HG03175 (cell line): ENCODE measurements around the gene P4HB.

ENCODE experiments used
- ATAC-seq: cut with Tn5 transposase; IDR thresholded peaks from one replicate; pipeline ENCODE4 v1.9.1; 2021; ENCODE audit warnings: mild to moderate bottlenecking, moderate library complexity; ENCODE audit not compliant: unreplicated experiment

P4HB gene

GRCh38 chr17:81813371-81813684 lies 47.0 kb downstream of the P4HB start:
- no peak for ATAC-seq

DNA sequence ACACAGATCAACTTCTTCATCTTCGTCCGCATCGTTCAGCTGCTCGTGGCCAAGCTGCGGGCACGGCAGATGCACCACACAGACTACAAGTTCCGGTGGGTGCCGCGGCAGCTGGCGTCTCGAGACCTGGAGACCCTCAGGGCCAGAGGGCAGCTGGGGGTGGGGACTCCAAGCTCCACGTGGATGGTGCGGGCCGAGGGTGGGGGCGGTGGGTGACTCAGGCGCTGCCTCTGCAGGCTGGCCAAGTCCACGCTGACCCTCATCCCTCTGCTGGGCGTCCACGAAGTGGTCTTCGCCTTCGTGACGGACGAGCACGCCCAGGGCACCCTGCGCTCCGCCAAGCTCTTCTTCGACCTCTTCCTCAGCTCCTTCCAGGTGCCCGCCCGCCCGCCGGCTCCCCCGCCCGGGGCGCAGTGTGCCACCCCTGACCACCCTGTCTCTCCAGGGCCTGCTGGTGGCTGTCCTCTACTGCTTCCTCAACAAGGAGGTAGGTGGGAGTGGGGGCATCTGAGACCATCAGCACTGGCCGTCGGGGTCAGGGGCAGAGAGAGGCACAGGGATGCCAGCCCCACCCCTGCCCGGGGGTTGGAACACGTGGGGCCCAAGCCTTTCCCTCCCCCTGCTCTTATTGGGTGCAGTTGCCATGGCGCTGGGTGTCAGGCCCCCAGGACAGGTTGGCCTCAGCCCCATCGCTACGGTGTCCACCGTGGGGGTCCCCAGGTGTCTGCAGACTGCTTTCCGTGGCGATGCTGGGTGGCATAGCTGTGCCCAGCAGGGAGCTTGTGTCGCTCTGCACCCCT lies 47.6 kb downstream of the P4HB start:
- no peak for ATAC-seq

DNA sequence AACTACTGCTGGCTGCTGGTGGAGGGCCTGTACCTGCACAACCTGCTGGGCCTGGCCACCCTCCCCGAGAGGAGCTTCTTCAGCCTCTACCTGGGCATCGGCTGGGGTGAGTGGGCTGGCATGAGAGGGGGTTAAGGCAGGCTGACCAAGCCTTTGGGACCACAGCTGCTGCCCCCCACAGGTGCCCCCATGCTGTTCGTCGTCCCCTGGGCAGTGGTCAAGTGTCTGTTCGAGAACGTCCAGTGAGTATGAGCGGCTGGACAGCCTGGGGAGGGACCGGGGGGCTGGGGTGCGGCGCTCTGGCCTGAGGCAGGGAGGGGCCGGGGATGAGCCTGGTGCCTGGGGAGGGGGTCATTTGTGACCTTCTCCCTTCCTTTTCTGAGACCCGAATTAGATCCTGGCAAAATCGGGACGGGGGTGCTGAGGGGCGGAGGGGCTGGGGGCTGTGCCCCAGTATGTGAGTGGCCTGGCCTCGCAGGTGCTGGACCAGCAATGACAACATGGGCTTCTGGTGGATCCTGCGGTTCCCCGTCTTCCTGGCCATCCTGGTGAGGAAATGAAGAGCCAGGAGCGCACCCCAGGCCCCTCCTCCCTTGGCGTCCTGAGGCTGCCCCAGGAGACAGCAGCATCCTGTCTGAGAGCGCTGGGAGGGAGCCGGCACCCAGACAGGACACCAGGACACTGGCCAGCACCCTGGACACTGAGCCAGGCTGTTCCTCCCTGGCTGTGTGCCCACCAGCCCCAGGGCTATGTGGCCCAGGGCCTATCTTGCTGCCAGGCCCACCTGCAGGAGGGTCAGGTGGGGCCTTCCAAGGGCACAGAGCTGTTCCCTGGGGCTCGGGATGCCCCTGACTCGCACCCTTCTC lies 48.4 kb downstream of the P4HB start:
- ATAC-seq = no peak

DNA sequence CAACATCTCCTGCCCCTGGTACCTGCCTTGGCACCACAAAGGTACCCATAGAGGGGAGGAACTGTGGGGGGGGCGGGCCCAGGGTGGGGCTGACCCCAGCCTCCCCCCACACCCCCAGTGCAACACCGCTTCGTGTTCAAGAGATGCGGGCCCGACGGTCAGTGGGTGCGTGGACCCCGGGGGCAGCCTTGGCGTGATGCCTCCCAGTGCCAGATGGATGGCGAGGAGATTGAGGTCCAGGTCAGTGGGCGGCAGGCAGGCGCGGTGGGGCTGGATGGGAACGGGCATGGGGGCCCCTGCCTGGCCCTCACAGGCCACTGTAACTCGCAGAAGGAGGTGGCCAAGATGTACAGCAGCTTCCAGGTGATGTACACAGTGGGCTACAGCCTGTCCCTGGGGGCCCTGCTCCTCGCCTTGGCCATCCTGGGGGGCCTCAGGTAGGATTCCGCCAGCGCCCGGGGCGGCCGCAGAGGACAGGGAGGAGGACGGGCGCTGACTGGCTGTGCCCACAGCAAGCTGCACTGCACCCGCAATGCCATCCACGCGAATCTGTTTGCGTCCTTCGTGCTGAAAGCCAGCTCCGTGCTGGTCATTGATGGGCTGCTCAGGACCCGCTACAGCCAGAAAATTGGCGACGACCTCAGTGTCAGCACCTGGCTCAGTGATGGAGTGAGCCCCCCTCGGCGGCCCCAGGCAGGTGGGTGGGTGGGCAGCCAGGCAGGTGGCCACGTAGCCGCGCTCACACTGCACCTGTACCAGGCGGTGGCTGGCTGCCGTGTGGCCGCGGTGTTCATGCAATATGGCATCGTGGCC lies 49.2 kb downstream of the P4HB start:
- no peak for ATAC-seq

GRCh38 chr17:81810476-81810875 lies 49.9 kb downstream of the P4HB start:
- ATAC-seq = no peak

DNA sequence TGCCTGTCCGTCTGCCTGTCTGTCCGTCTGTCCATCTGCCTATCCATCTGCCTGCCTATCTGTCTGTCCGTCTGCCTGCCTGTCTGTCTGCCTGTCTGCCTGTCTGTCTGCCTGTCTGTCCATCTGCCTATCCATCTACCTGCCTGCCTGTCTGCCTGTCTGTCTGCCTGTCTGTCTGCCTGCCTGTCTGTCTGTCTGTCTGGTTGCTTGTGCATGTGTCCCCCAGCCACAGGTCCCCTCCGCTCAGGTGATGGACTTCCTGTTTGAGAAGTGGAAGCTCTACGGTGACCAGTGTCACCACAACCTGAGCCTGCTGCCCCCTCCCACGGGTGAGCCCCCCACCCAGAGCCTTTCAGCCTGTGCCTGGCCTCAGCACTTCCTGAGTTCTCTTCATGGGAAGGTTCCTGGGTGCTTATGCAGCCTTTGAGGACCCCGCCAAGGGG lies 50.8 kb downstream of the P4HB start:
- no peak for ATAC-seq

GRCh38 chr17:81808778-81809555 lies 51.4 kb downstream of the P4HB start:
- ATAC-seq = no peak

DNA sequence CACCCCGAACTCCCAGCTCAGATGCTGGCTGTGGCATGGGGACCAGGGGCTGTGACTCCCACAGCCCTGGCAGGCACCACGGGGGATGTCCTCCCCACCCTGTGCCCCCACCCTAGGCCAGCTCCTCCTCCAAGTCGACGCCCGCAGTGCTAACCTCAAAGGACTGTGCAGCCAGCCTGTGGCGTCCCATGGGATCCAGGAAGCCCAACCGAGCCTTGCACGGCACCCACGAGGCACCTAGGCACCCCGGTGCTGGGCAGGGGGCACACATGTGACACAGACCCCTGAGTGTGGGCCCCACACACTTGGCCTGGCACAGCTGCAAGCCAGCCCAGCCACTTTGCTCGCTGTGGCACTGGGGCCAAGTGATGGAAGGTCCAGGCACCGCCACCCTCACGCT lies 52.5 kb downstream of the P4HB start:
- ATAC-seq = no peak

GRCh38 chr17:81807210-81807719 lies 53.1 kb downstream of the P4HB start:
- ATAC-seq = no peak

DNA sequence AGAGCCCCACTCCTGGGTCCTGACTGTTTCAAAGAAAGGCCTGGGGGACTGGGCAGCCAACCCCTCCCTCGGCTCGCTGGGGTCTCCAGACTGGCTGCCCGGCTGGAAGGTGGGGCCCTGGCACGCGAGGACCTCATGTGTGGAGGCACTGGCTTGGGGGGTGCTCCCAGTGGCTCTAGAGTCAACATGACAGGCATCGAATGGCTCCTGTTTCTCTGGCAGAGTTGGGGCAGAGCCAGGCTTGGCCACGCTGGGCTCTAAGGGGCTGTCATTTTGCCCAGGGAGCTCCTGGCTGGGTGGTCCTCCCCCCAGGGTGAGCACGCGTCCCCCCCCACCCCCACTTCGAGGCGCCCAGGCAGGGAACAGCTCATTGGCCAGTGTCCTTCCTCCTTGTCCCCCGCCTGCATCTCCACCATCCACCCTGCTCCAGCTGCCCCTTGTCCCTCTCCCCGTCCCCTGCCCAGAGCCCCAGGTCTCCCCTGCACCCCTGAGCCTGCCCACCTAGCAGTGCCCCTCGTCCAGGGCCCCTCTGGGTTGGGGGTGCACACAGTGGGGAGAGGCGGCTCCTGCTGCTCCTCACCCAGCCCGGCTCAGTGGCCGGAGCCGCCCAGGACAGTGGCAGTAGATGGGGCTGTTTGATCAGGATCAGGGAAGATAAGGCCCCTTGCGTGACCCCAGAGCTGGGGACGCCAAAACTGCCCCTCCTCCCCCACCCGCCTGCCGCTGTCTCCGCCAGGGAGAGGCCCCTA lies 53.7 kb downstream of the P4HB start:
- ATAC-seq = no peak

DNA sequence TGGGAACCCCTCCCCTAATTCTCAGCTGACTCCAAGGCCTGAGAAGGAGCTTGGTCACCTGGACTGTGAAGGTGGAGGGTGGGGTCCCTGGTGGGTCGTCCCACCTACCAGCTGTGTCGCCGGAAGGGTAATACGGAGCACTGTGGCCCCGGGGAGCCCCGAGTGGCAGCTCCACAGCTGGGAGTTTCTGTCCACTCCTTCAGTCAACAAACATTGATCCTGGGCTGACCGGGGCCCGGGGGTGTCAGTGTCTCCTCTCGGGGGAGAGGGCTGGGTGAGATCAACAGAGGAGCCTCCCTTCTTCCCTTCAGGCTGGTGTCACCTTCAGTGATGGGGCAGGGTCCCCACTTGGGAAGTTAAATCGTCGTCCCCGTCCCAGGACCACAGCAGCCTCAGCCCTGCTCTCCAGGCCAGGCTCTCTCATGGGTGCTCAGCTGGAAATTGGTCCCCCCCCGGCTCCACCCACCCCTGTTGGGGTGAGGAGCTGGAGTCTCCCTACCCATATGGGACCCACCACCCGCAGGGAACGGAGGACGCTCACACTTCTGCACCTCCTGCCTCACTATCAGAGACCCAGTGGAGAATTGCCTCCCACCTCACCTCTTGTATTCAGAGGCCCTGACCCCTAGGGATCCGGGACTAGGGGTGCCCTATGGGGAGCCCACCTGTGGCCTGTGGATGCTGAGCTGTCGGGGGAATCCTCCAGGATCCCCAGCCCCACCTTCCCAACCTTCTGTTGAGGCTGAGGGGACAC lies 54.5 kb downstream of the P4HB start:
- ATAC-seq = no peak

- ATAC-seq = no peak
Observed at GRCh38 chr17:81804559-81805399, 55.6 kb downstream of the P4HB start.

DNA sequence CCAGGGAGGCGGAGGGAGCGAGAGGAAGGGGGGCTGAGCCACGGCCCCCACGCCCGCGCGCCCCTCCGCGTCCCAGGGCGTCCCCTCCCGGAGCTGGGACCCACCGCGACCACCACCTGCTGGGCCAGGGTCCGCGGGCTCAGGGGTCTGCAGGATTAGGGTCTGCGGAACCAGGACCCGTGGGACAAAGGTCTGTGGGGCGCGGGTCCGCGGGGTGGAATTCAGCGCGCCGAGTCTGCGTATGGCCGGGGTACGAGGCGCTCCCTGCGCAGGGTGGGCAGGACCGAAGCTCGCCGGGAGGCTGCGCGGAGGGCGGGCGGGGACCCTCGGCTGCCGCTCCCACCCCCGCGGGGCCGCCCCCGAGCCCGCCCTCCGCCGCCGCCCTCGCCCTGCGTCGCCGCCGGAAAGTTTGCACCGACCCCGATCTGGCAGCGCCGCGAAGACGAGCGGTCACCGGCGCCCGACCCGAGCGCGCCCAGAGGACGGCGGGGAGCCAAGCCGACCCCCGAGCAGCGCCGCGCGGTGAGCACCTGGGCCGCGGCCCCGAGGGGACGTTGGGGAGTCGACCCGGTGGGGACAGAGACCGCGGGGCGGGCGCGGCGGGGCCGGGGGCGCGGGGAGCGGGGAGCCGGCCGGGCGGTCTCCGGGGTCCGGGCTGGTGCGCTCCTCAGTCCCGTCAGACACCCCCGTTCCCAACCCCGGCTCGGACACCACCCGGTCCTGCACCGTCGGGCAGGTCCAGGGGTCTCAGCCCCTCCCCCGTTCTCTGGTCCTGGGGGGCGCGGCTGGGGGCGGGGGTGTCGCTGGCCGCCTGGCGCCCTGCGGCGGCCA lies 56.4 kb downstream of the P4HB start, which contains the start of gene GCGR:
TSS of gene GCGR (plus strand) at position 423 of the 831 bp plus-strand sequence. CDS start 4,869 bp downstream, outside the sequence.
- ATAC-seq = no peak

DNA sequence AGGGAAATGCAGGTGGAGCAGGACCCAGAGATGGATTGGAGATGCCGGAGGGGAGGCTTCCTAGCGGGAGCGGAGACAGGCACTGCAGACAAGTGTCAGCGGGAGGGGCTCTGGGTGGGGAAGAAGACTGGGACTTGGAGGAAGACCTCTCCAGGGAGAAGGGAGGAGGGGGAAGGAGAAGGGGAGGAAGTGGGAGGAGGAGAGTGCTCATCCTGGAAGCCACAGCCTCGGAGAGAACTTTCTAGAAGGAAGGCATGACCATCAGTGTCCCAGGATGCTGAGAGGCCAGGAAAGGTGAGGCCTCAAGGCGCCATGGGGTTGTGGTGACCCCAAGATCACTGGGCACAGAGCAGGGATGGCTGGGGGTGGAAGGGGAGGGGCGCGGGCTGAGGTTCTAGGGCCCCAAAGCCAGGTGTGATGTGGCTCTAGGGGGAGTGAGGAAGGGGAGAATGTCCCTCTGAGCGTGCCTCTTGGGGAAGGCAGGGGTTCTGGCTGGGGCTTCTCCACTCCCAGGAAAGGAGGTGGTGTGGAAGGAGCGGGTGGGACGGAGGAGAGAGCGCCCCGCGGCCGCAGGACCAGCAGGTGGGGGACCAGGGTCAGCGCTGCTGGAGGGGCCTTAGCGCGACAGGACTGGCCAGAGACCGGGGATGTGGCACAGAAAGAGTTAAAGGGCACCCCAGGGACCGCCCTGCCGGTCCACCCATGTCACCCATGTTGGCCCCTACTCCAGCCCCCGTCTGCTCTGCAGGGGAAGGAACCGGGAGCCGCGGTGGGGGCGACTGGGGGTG lies 57.3 kb downstream of the P4HB start:
- ATAC-seq = no peak

DNA sequence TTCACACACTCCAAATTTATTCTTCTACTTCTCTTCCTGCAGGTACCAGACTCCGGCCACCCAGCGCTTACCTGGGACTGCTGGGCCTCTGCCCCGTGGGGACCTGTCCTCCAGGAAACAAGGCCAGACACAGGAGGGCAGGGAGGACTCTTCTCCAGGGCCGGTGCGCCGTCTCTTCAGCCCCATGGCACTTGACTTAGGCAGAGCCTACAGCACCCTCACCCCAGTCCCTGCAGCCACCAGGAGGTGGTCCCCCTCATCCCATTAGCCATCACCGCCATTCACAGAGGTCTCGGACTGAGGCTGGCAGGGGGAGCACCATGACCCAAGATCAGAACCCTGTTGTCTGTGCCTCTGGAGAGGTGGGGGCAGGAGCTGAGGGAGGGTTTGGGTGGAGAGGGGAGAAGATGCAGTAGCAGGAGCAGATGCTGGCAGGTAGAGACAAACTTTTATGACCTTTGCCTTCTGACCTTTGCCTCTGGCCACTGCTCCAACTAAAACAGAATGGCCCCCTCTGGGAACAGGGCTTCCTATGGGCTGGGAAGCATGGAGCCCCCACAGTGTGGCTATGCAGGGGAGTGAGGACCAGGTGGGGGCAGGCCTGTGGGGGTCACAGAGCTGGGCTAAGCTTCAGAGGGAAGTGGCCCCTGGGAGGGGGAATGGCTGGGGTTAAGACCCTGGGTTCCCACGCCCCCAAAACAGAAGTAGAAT lies 58.1 kb downstream of the P4HB start:
- ATAC-seq = no peak

DNA sequence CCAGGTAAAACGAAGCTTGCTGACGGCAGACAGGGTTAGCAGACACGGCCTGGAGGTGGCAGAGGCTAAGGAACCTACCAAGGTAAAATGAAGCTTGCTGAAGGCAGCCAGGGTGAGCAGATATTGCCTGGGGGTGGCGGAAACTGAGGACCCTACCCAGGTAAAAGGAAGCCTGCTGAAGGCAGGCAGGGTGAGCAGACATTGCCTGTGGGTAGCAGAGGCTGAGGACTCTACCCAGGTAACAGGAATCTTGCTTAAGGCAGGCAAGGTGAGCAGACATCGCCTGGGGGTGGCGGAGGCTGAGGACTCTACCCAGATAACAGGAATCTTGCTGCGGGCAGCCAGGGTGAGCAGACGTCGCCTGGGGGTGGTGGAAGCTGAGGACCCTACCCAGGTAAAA lies 59.0 kb downstream of the P4HB start:
- ATAC-seq = no peak
